SHP77 (cell line): ENCODE results near the gene CRYBB2.
"Not testable (repeated sequence)": the region's sequence is repeated elsewhere in the genome, so short reads cannot be mapped to it uniquely, and the experiment has no call there.

Source experiments
- DNase-seq, 2 experiments: peaks; one replicate each; lab custom pipeline; 2025; lab: John Stamatoyannopoulos, UW

Gene CRYBB2

GRCh38 chr22:25199731-25200520 is 19.5 kb upstream of the CRYBB2 start, which contains the start of gene CRYBB3:
Gene CRYBB3 (plus strand): TSS chr22:25199858. CDS start chr22:25201397, 1,539 bp downstream.
- DNase-seq = no peak

GRCh38 chr22:25200967-25201366 is 18.5 kb upstream of the CRYBB2 start:
- DNase-seq = no peak

GRCh38 chr22:25201557-25202273 is 17.7 kb upstream of the CRYBB2 start:
- no peak for DNase-seq

GRCh38 chr22:25202290-25202921 is 17.0 kb upstream of the CRYBB2 start:
- peak; percentile 58 to 62 for DNase-seq

- DNase-seq = no peak
These were observed 16.4 kb upstream of the CRYBB2 start for GRCh38 chr22:25203082-25203481.

GRCh38 chr22:25204547-25204946 is 14.9 kb upstream of the CRYBB2 start:
- not testable (repeated sequence) for DNase-seq

GRCh38 chr22:25205847-25206246 is 13.6 kb upstream of the CRYBB2 start:
- no peak for DNase-seq

- no peak for DNase-seq
These were observed 12.4 kb upstream of the CRYBB2 start for GRCh38 chr22:25206998-25207397.

GRCh38 chr22:25207553-25208157 is 11.8 kb upstream of the CRYBB2 start:
- no peak for DNase-seq

- DNase-seq = no peak
These were observed 11.1 kb upstream of the CRYBB2 start for GRCh38 chr22:25208328-25208727.

GRCh38 chr22:25208743-25209505 is 10.5 kb upstream of the CRYBB2 start:
- no peak for DNase-seq

- no peak for DNase-seq
These were observed 8.6 kb upstream of the CRYBB2 start for GRCh38 chr22:25210793-25211192.

- no peak for DNase-seq
These were observed 7.1 kb upstream of the CRYBB2 start for GRCh38 chr22:25212337-25212736.

GRCh38 chr22:25213221-25213620 is 6.2 kb upstream of the CRYBB2 start:
- no peak for DNase-seq

- DNase-seq = no peak
These were observed 3.2 kb upstream of the CRYBB2 start for GRCh38 chr22:25216230-25216629.

GRCh38 chr22:25219948-25220442 is 556 bp downstream of the CRYBB2 start:
- DNase-seq = no peak

- no peak for DNase-seq
These were observed 2.4 kb downstream of the CRYBB2 start for GRCh38 chr22:25221790-25222189.

GRCh38 chr22:25223269-25223850 is 3.9 kb downstream of the CRYBB2 start:
- no peak for DNase-seq

GRCh38 chr22:25228822-25229221 is 9.4 kb downstream of the CRYBB2 start:
- no peak for DNase-seq

- DNase-seq = not testable (repeated sequence)
These were observed 11.3 kb downstream of the CRYBB2 start for GRCh38 chr22:25230760-25231159.

- DNase-seq = no peak
These were observed 12.9 kb downstream of the CRYBB2 start for GRCh38 chr22:25232301-25232700.
